Panc1 (cell line): ENCODE measurements around the gene ALKBH6. TPM values are rescaled to one million over a fixed set of nuclear protein-coding genes. Genes with fewer than 3 reads are reported as not detected.

Experiments
- ATAC-seq: fragments of 200-7000 bp; cut with Tn5 transposase; 2 replicates; pipeline ENCODE4 v1.9.1; 2020; ENCODE audit warnings: mild to moderate bottlenecking, moderate library complexity
- BruUV-seq: library from RNA; stranded (reverse); fragments of 400-500 nt; replicated peaks from 2 replicates; lab custom pipeline; 2021; lab: Mats Ljungman, UMichigan
- CTCF ChIA-PET: fragments of 300-600 bp; sonication (Branson Sonifier 250); formaldehyde crosslinking; loops from one replicate; lab custom pipeline; 2022; ENCODE audit warnings: antibody characterized with exemption; lab: Charles Lee
- POLR2A ChIA-PET: fragments of 300-600 bp; sonication (Branson Sonifier 250); formaldehyde crosslinking; loops from one replicate; lab custom pipeline; 2022; ENCODE audit warnings: antibody characterized with exemption; lab: Charles Lee
- DNase-seq: peaks from one replicate; pipeline ENCODE4 v3.0.0-alpha.2; 2010; ENCODE audit warnings: low read depth, low spot score
- H3K27ac ChIP-seq: 2 replicates; pipeline ENCODE4 v1.5.1; 2011; ENCODE audit warnings: mild to moderate bottlenecking, low read length, inconsistent platforms
- H3K27me3 ChIP-seq: fragments of 200-500 bp; sonication (Bioruptor generic); 2 replicates; pipeline ENCODE4 v1.6.0; 2014; ENCODE audit warnings: low read length, inconsistent platforms; ENCODE audit not compliant: control insufficient read depth, insufficient read depth
- H3K36me3 ChIP-seq: fragments of 200-500 bp; sonication (Bioruptor generic); 2 replicates; pipeline ENCODE4 v1.5.1; 2014; ENCODE audit warnings: inconsistent platforms, mild to moderate bottlenecking, low read length, moderate library complexity; ENCODE audit not compliant: control insufficient read depth, insufficient read depth
- H3K4me1 ChIP-seq: 2 replicates; pipeline ENCODE4 v1.5.1; 2011; ENCODE audit warnings: inconsistent platforms, mild to moderate bottlenecking, low read length, moderate library complexity; ENCODE audit not compliant: control insufficient read depth, insufficient read depth
- H3K4me3 ChIP-seq, 2 experiments: 2 replicates each; pipeline ENCODE4 v1.5.1; 2011 to 2012; ENCODE audit warnings: low read depth in 2 of 2, low read length in 2 of 2, mild to moderate bottlenecking in 2 of 2, inconsistent platforms in 1 of 2, moderate library complexity in 1 of 2
- H3K9me3 ChIP-seq: fragments of 200-500 bp; sonication (Bioruptor generic); 2 replicates; pipeline ENCODE4 v1.5.1; 2014; ENCODE audit warnings: low read depth, mild to moderate bottlenecking, inconsistent platforms, low read length, moderate library complexity; ENCODE audit not compliant: control insufficient read depth, insufficient read depth
- CTCF ChIP-seq: fragments of 450-650 bp; IDR thresholded peaks from 2 replicates; pipeline ENCODE4 v1.5.1; 2017; ENCODE audit warnings: mild to moderate bottlenecking
- POLR2AphosphoS5 ChIP-seq: IDR thresholded peaks from 2 replicates; pipeline ENCODE4 v1.6.1; 2012; ENCODE audit warnings: mild to moderate bottlenecking, low read depth, low read length, moderate library complexity
- REST ChIP-seq, 2 experiments: IDR thresholded peaks; 2 replicates each; pipeline ENCODE4 v1.6.1; 2011 to 2012; ENCODE audit warnings: low read depth in 2 of 2, control low read depth in 1 of 2, low read length in 1 of 2, mild to moderate bottlenecking in 1 of 2, moderate library complexity in 1 of 2; ENCODE audit not compliant: insufficient read depth in 1 of 2
- SIN3A ChIP-seq: IDR thresholded peaks from 2 replicates; pipeline ENCODE4 v1.6.1; 2012; ENCODE audit warnings: low read depth, mild to moderate bottlenecking, low read length, moderate library complexity, borderline replicate concordance; ENCODE audit not compliant: insufficient read depth
- TCF7L2 ChIP-seq: IDR thresholded peaks from 2 replicates; pipeline ENCODE4 v1.6.1; 2011; ENCODE audit warnings: mild to moderate bottlenecking, low read depth, low read length, inconsistent platforms
- in situ Hi-C: cut with HindIII; loops from 2 replicates; pipeline ENCODE4 v1.10.0; 2016; ENCODE audit warnings: low sequenced_read_pairs, low pct_unique_long_range_greater_than_20kb
- intact Hi-C: fragments of 100-400 bp; cut with micrococcal nuclease; formaldehyde crosslinking; loops from one replicate; pipeline ENCODE4 v1.10.0; 2022; ENCODE audit not compliant: unreplicated experiment
- total RNA-seq: library from RNA; stranded (reverse); gene quantifications from one replicate; pipeline ENCODE4 v1.2.1, GENCODE V29; 2021; ENCODE audit not compliant: unreplicated experiment

Gene ALKBH6
- total RNA-seq, 1 experiment from 2014 or later = 44.8 TPM

GRCh38 chr19:36008336-36008978 lies 5.6 kb downstream of the ALKBH6 start, which contains the start of gene SYNE4:
Gene SYNE4, minus strand, starts transcription at chr19:36008813. Its CDS starts 132 bp downstream, at chr19:36008681.
- no TSS peak for BruUV-seq
- intact Hi-C loops = no loop called here
- ATAC-seq = peak; percentile 29; the same call in 1 of the 2 replicates
- ChIA-PET POLR2A (no interaction called here), CTCF (no interaction called here)
- in situ Hi-C loops = no loop called here
- peak within 1 kb of the TSS; percentile 71 for H3K27ac ChIP-seq
- H3K36me3 ChIP-seq = no peaks in the 10 kb centered on the region
- H3K9me3 ChIP-seq = no peaks in the 10 kb centered on the region
- H3K4me3 ChIP-seq = peak within 1 kb of the TSS; percentile 46 to 64
- DNase-seq = no peak
- TF ChIP-seq CTCF (no peak), POLR2AphosphoS5 (no peak), REST (IDR thresholded peaks at IDR 0.05; ENCODE audit: insufficient read depth in 1 of 2, low read depth in 2 of 2, low read length in 1 of 2) (no peak), TCF7L2 (no peak), SIN3A (no peak)
- peaks cover 15% of the 10 kb centered on the region; the same call in 1 of the 2 replicates for H3K4me1 ChIP-seq
- H3K27me3 ChIP-seq = no peaks in the 10 kb centered on the region

- Histone ChIP-seq H3K9me3 (no peaks in the 10 kb centered on the region), H3K4me3 (no peak overlapping the region), H3K36me3 (no peaks in the 10 kb centered on the region), H3K27ac (no peak overlapping the region), H3K27me3 (no peaks in the 10 kb centered on the region), H3K4me1 (peaks cover 10% of the 10 kb centered on the region; the same call in 1 of the 2 replicates)
- intact Hi-C loops (no loop called here), in situ Hi-C loops (no loop called here)
- ChIA-PET CTCF (no interaction called here), POLR2A (no interaction called here)
- no peak for ATAC-seq
- BruUV-seq = no TSS peak
- no peak for DNase-seq
- TF ChIP-seq CTCF (no peak), POLR2AphosphoS5 (no peak), SIN3A (no peak), TCF7L2 (no peak), REST (IDR thresholded peaks at IDR 0.05; ENCODE audit: insufficient read depth in 1 of 2, low read depth in 2 of 2, low read length in 1 of 2) (no peak)
Measured at GRCh38 chr19:36006955-36007354, 7.1 kb downstream of the ALKBH6 start.
